HepG2 (cell line): ENCODE results near the gene TIPRL. TPM values are rescaled to one million over a fixed set of nuclear protein-coding genes. Genes with fewer than 3 reads are reported as not detected.

ENCODE experiments used
- ARHGAP35 ChIP-seq: sonication (generic); formaldehyde crosslinking; IDR thresholded peaks from 2 replicates; pipeline ENCODE4 v1.9.0; 2022; ENCODE audit warnings: mild to moderate bottlenecking, inconsistent platforms, moderate library complexity, missing genetic modification reagents, borderline replicate concordance
- BCL6 ChIP-seq: IDR thresholded peaks from 2 replicates; pipeline ENCODE4 v1.6.1; 2016; ENCODE audit warnings: missing genetic modification reagents, missing compliant biosample characterization
- CSRNP1 ChIP-seq: sonication (generic); formaldehyde crosslinking; IDR thresholded peaks from 2 replicates; pipeline ENCODE4 v1.8.1; 2023; ENCODE audit warnings: mild to moderate bottlenecking, missing genetic modification reagents
- HDAC1 ChIP-seq: sonication (generic); formaldehyde crosslinking; IDR thresholded peaks from 2 replicates; pipeline ENCODE4 v1.5.1; 2020; ENCODE audit warnings: mild to moderate bottlenecking, missing genetic modification reagents
- JDP2 ChIP-seq: sonication (generic); formaldehyde crosslinking; IDR thresholded peaks from 2 replicates; pipeline ENCODE4 v1.8.1; 2022; ENCODE audit warnings: missing genetic modification reagents, borderline replicate concordance
- KMT2A ChIP-seq: sonication (generic); formaldehyde crosslinking; IDR thresholded peaks from 2 replicates; pipeline ENCODE4 v1.4.0; 2020; ENCODE audit warnings: missing genetic modification reagents
- MAZ ChIP-seq, 2 experiments: sonication (generic) in 1 of 2; formaldehyde crosslinking in 1 of 2; IDR thresholded peaks; 2 replicates each; pipeline versions ENCODE4 v1.5.0 to v1.6.1; 2012 to 2020; ENCODE audit warnings: low read depth in 2 of 2, mild to moderate bottlenecking in 2 of 2, borderline replicate concordance in 1 of 2, improper control_type of control experiment in 1 of 2, low read length in 1 of 2, missing genetic modification reagents in 1 of 2, moderate library complexity in 1 of 2
- MYC ChIP-seq: sonication (generic); formaldehyde crosslinking; IDR thresholded peaks from 2 replicates; pipeline ENCODE4 v1.9.0; 2021; ENCODE audit warnings: missing genetic modification reagents, borderline replicate concordance
- PLRG1 ChIP-seq: fragments of 450-650 bp; conservative IDR thresholded peaks from 2 replicates; pipeline ENCODE4 v1.6.1; 2016
- RAD51 ChIP-seq: fragments of 450-650 bp; IDR thresholded peaks from 2 replicates; pipeline ENCODE4 v1.6.1; 2016; ENCODE audit warnings: borderline replicate concordance
- SNAPC5 ChIP-seq: sonication (generic); formaldehyde crosslinking; IDR thresholded peaks from 2 replicates; pipeline ENCODE4 v1.8.1; 2023; ENCODE audit warnings: mild to moderate bottlenecking, missing genetic modification reagents, borderline replicate concordance
- SUZ12 ChIP-seq: fragments of 150-350 bp; IDR thresholded peaks from 2 replicates; pipeline ENCODE4 v1.6.1; 2014; ENCODE audit warnings: low read depth, low read length
- ZFP36L1 ChIP-seq: sonication (generic); formaldehyde crosslinking; IDR thresholded peaks from 2 replicates; pipeline ENCODE4 v1.8.0; 2022; ENCODE audit warnings: mild to moderate bottlenecking, missing genetic modification reagents, moderate library complexity
- ZNF292 ChIP-seq: sonication (generic); formaldehyde crosslinking; IDR thresholded peaks from 2 replicates; pipeline ENCODE4 v1.8.1; 2022; ENCODE audit warnings: mild to moderate bottlenecking, low read depth, missing genetic modification reagents, borderline replicate concordance
- ZNF326 ChIP-seq: sonication (generic); formaldehyde crosslinking; IDR thresholded peaks from 2 replicates; pipeline ENCODE4 v1.4.0; 2020; ENCODE audit warnings: missing genetic modification reagents, borderline replicate concordance
- ZNF33A ChIP-seq: sonication (generic); formaldehyde crosslinking; IDR thresholded peaks from 2 replicates; pipeline ENCODE4 v1.5.1; 2020; ENCODE audit warnings: missing genetic modification reagents, mild to moderate bottlenecking, moderate library complexity, borderline replicate concordance
- ZNF558 ChIP-seq: sonication (generic); formaldehyde crosslinking; IDR thresholded peaks from 2 replicates; pipeline ENCODE4 v1.9.0; 2022; ENCODE audit warnings: mild to moderate bottlenecking, missing genetic modification reagents, borderline replicate concordance
- ZNF597 ChIP-seq: sonication (generic); formaldehyde crosslinking; IDR thresholded peaks from 2 replicates; pipeline ENCODE4 v1.5.0; 2020; ENCODE audit warnings: missing genetic modification reagents
- ZNF768 ChIP-seq: sonication (generic); formaldehyde crosslinking; IDR thresholded peaks from 2 replicates; pipeline ENCODE4 v1.4.0; 2020; ENCODE audit warnings: missing genetic modification reagents
- ZNF839 ChIP-seq: sonication (generic); formaldehyde crosslinking; IDR thresholded peaks from 2 replicates; pipeline ENCODE4 v1.4.0; 2020; ENCODE audit warnings: missing genetic modification reagents, mild to moderate bottlenecking, borderline replicate concordance
- ZSCAN21 ChIP-seq: sonication (generic); formaldehyde crosslinking; IDR thresholded peaks from 2 replicates; pipeline ENCODE4 v1.8.0; 2022; ENCODE audit warnings: mild to moderate bottlenecking, missing genetic modification reagents, moderate library complexity, borderline replicate concordance
- ZSCAN31 ChIP-seq: sonication (generic); formaldehyde crosslinking; IDR thresholded peaks from 2 replicates; pipeline ENCODE4 v1.5.0; 2020; ENCODE audit warnings: low read depth, mild to moderate bottlenecking, missing genetic modification reagents
- polyA plus RNA-seq, 8 experiments: library from polyadenylated mRNA; depleted of rRNA in 3 of 8; stranded (reverse) in 7 of 8; unstranded in 1 of 8; fragments of >200 nt; fragmentation: Illumina TruSeq in 4 of 8; extraction: Trizol in 4 of 8; gene quantifications; 2 replicates each; pipeline versions ENCODE4 v1.2.1 to v1.2.3, GENCODE V29; 2011 to 2016; ENCODE audit warnings: low read depth in 4 of 8, missing spikeins in 1 of 8, mixed read lengths in 1 of 8; ENCODE audit not compliant: insufficient read depth in 1 of 8
- total RNA-seq, 5 experiments: library from RNA; depleted of rRNA; stranded (reverse); fragments of >200 nt; fragmentation: Illumina TruSeq; extraction: Trizol; gene quantifications; 2 replicates each; pipeline ENCODE4 v1.2.3, GENCODE V29; 2016; ENCODE audit warnings: low read depth in 1 of 5
- TF ChIP-seq, protein P1 (sequence below): IDR thresholded peaks from 2 replicates; pipeline ENCODE4 v1.6.1; 2016
- TF ChIP-seq, protein P2 (sequence below): IDR thresholded peaks from 2 replicates; pipeline ENCODE4 v1.6.1; 2012; ENCODE audit warnings: low read depth, low read length, improper control_type of control experiment

Gene TIPRL
- total and polyA plus RNA-seq, 2 of the 13 experiments (the other 11 are each of a cell fraction or from before 2014, with no cell fraction given), result 10.1 to 22.8 TPM

GRCh38 chr1:168178638-168179437, at the start of gene TIPRL (continued):
- TF ChIP-seq ZNF558 (no peak), HDAC1 (peak; percentile 87), ZNF768 (CRISPR knock-in tag) (0 out of 2 replicates have a peak, but pooled peaks have one; percentile 45), SNAPC5 (CRISPR knock-in tag) (no peak), MAZ (IDR thresholded peaks at IDR 0.05; ENCODE audit: borderline replicate concordance, low read depth, low read length) (no peak), MAZ (CRISPR knock-in tag; IDR thresholded peaks at IDR 0.05; ENCODE audit: low read depth) (peak; percentile 30), ZSCAN21 (CRISPR knock-in tag) (peak; percentile 67; the same call in 1 of the 2 replicates), ZSCAN31 (0 out of 2 replicates have a peak, but pooled peaks have one; percentile 52), MYC (CRISPR knock-in tag) (peak; percentile 43; the same call in 1 of the 2 replicates), ZFP36L1 (CRISPR knock-in tag) (no peak; the same call in 1 of the 2 replicates), BCL6 (CRISPR knock-in tag) (no peak), ZNF839 (CRISPR knock-in tag) (peak; percentile 89), SUZ12 (no peak), ARHGAP35 (CRISPR knock-in tag) (0 out of 2 replicates have a peak, but pooled peaks have one; percentile 22), ZNF597 (CRISPR knock-in tag) (no peak), ZNF326 (CRISPR knock-in tag) (no peak), CSRNP1 (peak; percentile 76; the same call in 1 of the 2 replicates), KMT2A (no peak; the same call in 1 of the 2 replicates), ZNF33A (CRISPR knock-in tag) (no peak; the same call in 1 of the 2 replicates), ZNF292 (peak; percentile 76; the same call in 1 of the 2 replicates), RAD51 (no peak), JDP2 (CRISPR knock-in tag) (no peak), PLRG1 (no peak)
- TF ChIP-seq, protein P1, sequence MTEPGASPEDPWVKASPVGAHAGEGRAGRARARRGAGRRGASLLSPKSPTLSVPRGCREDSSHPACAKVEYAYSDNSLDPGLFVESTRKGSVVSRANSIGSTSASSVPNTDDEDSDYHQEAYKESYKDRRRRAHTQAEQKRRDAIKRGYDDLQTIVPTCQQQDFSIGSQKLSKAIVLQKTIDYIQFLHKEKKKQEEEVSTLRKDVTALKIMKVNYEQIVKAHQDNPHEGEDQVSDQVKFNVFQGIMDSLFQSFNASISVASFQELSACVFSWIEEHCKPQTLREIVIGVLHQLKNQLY (CRISPR knock-in tag), result no peak
- TF ChIP-seq, protein P2, sequence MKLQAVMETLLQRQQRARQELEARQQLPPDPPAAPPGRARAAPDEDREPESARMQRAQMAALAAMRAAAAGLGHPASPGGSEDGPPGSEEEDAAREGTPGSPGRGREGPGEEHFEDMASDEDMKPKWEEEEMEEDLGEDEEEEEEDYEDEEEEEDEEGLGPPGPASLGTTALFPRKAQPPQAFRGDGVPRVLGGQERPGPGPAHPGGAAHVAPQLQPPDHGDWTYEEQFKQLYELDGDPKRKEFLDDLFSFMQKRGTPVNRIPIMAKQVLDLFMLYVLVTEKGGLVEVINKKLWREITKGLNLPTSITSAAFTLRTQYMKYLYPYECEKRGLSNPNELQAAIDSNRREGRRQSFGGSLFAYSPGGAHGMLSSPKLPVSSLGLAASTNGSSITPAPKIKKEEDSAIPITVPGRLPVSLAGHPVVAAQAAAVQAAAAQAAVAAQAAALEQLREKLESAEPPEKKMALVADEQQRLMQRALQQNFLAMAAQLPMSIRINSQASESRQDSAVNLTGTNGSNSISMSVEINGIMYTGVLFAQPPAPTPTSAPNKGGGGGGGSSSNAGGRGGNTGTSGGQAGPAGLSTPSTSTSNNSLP, result no peak
